Heart left ventricle (tissue), 13 donors: ENCODE results near the gene ADPRS.

ENCODE experiments used
- POLR2A ChIP-seq, 2 donors: fragments of 450-650 bp; IDR thresholded peaks; one replicate each; pipeline ENCODE4 v1.6.1; 2017; ENCODE audit warnings: antibody characterized with exemption in 2 of 2, mild to moderate bottlenecking in 2 of 2, moderate library complexity in 2 of 2
- TF ChIP-seq, protein P1 (sequence below), 12 donors: fragments of 200-600 bp; sonication (generic) in 4 of 12; IDR thresholded peaks; one replicate each; pipeline versions ENCODE4 v1.5.0 to v1.8.0; 2018 to 2022; ENCODE audit warnings: antibody characterized with exemption in 12 of 12, mild to moderate bottlenecking in 5 of 12
- donor health status: ischemic (EF 13 %, LVEDD 7.1; RV severe dilation, severe dysfunction).
- donor health status: DM: no; HTN: yes; CAD: no.
- donor health status: DM: no; HTN: no; CAD: no.
- donor health status: ischemic (EF 25% LVEDD 6.9; RV normal size, moderate dysfunction).
- donor health status: ischemic (EF 25% LVEDD 5.7; RV mildly dilated, moderate dysfunction).
- donor health status: ischemic (EF 35%, LVEDD 5.7; RV mildly dilated, moderate dysfunction).
- donor health status: nonischemic (EF 11% LVEDD 7.7; RV severe dilation, severe dysfunction).
- donor health status: DM: yes; HTN: yes; CAD: no.
- donor health status: PGD.
- donor health status: ischemic (EF 29% LVEDD 5.4; RV normal size, mild dysfunction).
- donor health status: nonischemic (EF 23%, LVEDD 6.1; RV moderate dilation, normal function).

- TF ChIP-seq POLR2A (IDR thresholded peaks at IDR 0.05), result no peak
- TF ChIP-seq, protein P1, sequence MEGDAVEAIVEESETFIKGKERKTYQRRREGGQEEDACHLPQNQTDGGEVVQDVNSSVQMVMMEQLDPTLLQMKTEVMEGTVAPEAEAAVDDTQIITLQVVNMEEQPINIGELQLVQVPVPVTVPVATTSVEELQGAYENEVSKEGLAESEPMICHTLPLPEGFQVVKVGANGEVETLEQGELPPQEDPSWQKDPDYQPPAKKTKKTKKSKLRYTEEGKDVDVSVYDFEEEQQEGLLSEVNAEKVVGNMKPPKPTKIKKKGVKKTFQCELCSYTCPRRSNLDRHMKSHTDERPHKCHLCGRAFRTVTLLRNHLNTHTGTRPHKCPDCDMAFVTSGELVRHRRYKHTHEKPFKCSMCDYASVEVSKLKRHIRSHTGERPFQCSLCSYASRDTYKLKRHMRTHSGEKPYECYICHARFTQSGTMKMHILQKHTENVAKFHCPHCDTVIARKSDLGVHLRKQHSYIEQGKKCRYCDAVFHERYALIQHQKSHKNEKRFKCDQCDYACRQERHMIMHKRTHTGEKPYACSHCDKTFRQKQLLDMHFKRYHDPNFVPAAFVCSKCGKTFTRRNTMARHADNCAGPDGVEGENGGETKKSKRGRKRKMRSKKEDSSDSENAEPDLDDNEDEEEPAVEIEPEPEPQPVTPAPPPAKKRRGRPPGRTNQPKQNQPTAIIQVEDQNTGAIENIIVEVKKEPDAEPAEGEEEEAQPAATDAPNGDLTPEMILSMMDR (IDR thresholded peaks at IDR 0.05), result no peak
These were observed 6.7 kb upstream of the ADPRS start for GRCh38 chr1:36081926-36082485.
